Activated CD8-positive, alpha-beta T cell treated with anti-CD3 and anti-CD28 coated beads for 36 hours (primary cell): ENCODE data around the gene INAVA. TPM values are rescaled to one million over a fixed set of nuclear protein-coding genes. Genes with fewer than 3 reads are reported as not detected.

Experiments used
- ATAC-seq: fragments of 200-7000 bp; cut with Tn5 transposase; one replicate; pipeline ENCODE4 v1.10.0; 2021; ENCODE audit warnings: mild to moderate bottlenecking, moderate library complexity
- CTCF ChIA-PET: fragments of 350-600 bp; sonication (Branson Sonifier 250); formaldehyde crosslinking; loops from one replicate; lab custom pipeline; 2021; ENCODE audit warnings: antibody characterized with exemption; lab: Charles Lee
- POLR2A ChIA-PET: fragments of 350-600 bp; sonication (Branson Sonifier 250); formaldehyde crosslinking; loops from one replicate; lab custom pipeline; 2021; ENCODE audit warnings: antibody characterized with exemption; lab: Charles Lee
- DNase-seq: peaks from one replicate; pipeline ENCODE4 v3.0.0-alpha.2; 2020
- H3K27ac Mint-ChIP-seq: one replicate; pipeline ENCODE4 v1.8.0; 2021; ENCODE audit warnings: mild to moderate bottlenecking, mixed read lengths
- H3K27me3 Mint-ChIP-seq: one replicate; pipeline ENCODE4 v1.8.0; 2021; ENCODE audit warnings: mixed read lengths
- H3K36me3 Mint-ChIP-seq: one replicate; pipeline ENCODE4 v1.8.0; 2021; ENCODE audit warnings: low read depth, mixed read lengths
- H3K4me1 Mint-ChIP-seq: one replicate; pipeline ENCODE4 v1.8.0; 2021; ENCODE audit warnings: low read depth, mixed read lengths
- H3K4me3 Mint-ChIP-seq: one replicate; pipeline ENCODE4 v1.8.0; 2021; ENCODE audit warnings: mild to moderate bottlenecking, moderate library complexity, mixed read lengths
- H3K9me3 Mint-ChIP-seq: one replicate; pipeline ENCODE4 v1.8.0; 2021; ENCODE audit warnings: mixed read lengths
- CTCF ChIP-seq: fragments of 200-600 bp; IDR thresholded peaks from one replicate; pipeline ENCODE4 v1.8.0; 2022; ENCODE audit warnings: antibody characterized with exemption, mild to moderate bottlenecking
- intact Hi-C: fragments of 100-400 bp; cut with micrococcal nuclease; formaldehyde crosslinking; loops from one replicate; pipeline ENCODE4 v1.10.0; 2022
- total RNA-seq, 2 experiments: library from RNA; stranded (reverse); gene quantifications; one replicate each; pipeline ENCODE4 v1.2.3, GENCODE V29; 2021

Gene INAVA
- total RNA-seq, 2 experiments from 2014 or later: not detected

- intact Hi-C loops: no loop called here
- peaks cover 48% of the 10 kb centered on the region for H3K4me1 Mint-ChIP-seq
- ChIA-PET POLR2A (interaction anchor here (1.1 kb wide), 1 partner anchor 8 kb away, joined by 4 read pairs; no protein-coding TSS in a partner anchor), CTCF (interaction anchor here (1.0 to 1.3 kb wide), 2 partner anchors 10 to 26 kb away, joined by 3 to 4 read pairs; no protein-coding TSS in a partner anchor)
- peak overlapping the region; percentile 38 for H3K4me3 Mint-ChIP-seq
- no peaks in the 10 kb centered on the region for H3K9me3 Mint-ChIP-seq
- ATAC-seq: no peak
- H3K36me3 Mint-ChIP-seq: no peaks in the 10 kb centered on the region
- no peak overlapping the region for H3K27ac Mint-ChIP-seq
- H3K27me3 Mint-ChIP-seq: peaks cover 35% of the 10 kb centered on the region
- no peak for DNase-seq
- TF ChIP-seq CTCF: no peak
These were observed 2.9 kb upstream of the INAVA start for GRCh38 chr1:200891774-200892157.

- intact Hi-C loops: no loop called here
- POLR2A ChIA-PET: no interaction called here
These were observed 2.2 kb upstream of the INAVA start for GRCh38 chr1:200892546-200892945.

GRCh38 chr1:200892958-200893357 lies 1.7 kb upstream of the INAVA start:
- H3K27me3 Mint-ChIP-seq: peaks cover 35% of the 10 kb centered on the region
- no peak overlapping the region for H3K4me3 Mint-ChIP-seq
- no peak for ATAC-seq
- ChIA-PET POLR2A (no interaction called here), CTCF (interaction anchor here (1.3 kb wide), 1 partner anchor 8 kb away, joined by 3 read pairs; no protein-coding TSS in a partner anchor)
- intact Hi-C loops: no loop called here
- no peaks in the 10 kb centered on the region for H3K36me3 Mint-ChIP-seq
- no peaks in the 10 kb centered on the region for H3K9me3 Mint-ChIP-seq
- no peak for TF ChIP-seq CTCF
- H3K27ac Mint-ChIP-seq: no peak overlapping the region
- peaks cover 39% of the 10 kb centered on the region for H3K4me1 Mint-ChIP-seq
- no peak for DNase-seq

More at GRCh38 chr1:200892546-200892945, 2.2 kb upstream of the INAVA start:
- no peak for DNase-seq
- no peak overlapping the region for H3K27ac Mint-ChIP-seq
- no peak for ATAC-seq
- H3K36me3 Mint-ChIP-seq: no peaks in the 10 kb centered on the region
- CTCF ChIA-PET: interaction anchor here (1.3 kb wide), 1 partner anchor 9 kb away, joined by 3 read pairs; no protein-coding TSS in a partner anchor
- H3K4me3 Mint-ChIP-seq: no peak overlapping the region
- TF ChIP-seq CTCF: no peak
- no peaks in the 10 kb centered on the region for H3K9me3 Mint-ChIP-seq
- H3K27me3 Mint-ChIP-seq: peaks cover 35% of the 10 kb centered on the region
- H3K4me1 Mint-ChIP-seq: peaks cover 43% of the 10 kb centered on the region

GRCh38 chr1:200893411-200893901 lies 1.2 kb upstream of the INAVA start:
- H3K36me3 Mint-ChIP-seq: no peaks in the 10 kb centered on the region
- H3K27ac Mint-ChIP-seq: no peak overlapping the region
- DNase-seq (no peak), ATAC-seq (no peak)
- peaks cover 35% of the 10 kb centered on the region for H3K27me3 Mint-ChIP-seq
- H3K4me3 Mint-ChIP-seq: no peak overlapping the region
- CTCF ChIA-PET: no interaction called here
- intact Hi-C loops: no loop called here
- H3K4me1 Mint-ChIP-seq: peaks cover 34% of the 10 kb centered on the region
- TF ChIP-seq CTCF: no peak
- H3K9me3 Mint-ChIP-seq: no peaks in the 10 kb centered on the region
- POLR2A ChIA-PET: no interaction called here

- intact Hi-C loops: no loop called here
- CTCF ChIA-PET: interaction anchor here (1.1 kb wide), 1 partner anchor 84 kb away, joined by 3 read pairs; no protein-coding TSS in a partner anchor
- DNase-seq: no peak
- H3K9me3 Mint-ChIP-seq: no peaks in the 10 kb centered on the region
- no peaks in the 10 kb centered on the region for H3K36me3 Mint-ChIP-seq
- no peak for ATAC-seq
- H3K4me3 Mint-ChIP-seq: no peak overlapping the region
- no peak for TF ChIP-seq CTCF
- H3K4me1 Mint-ChIP-seq: peaks cover 14% of the 10 kb centered on the region
- no peak overlapping the region for H3K27ac Mint-ChIP-seq
- peaks cover 34% of the 10 kb centered on the region for H3K27me3 Mint-ChIP-seq
- POLR2A ChIA-PET: interaction anchor here (0.7 kb wide), 1 partner anchor 17 kb away, joined by 3 read pairs; no protein-coding TSS in a partner anchor
These were observed 716 bp downstream of the INAVA start for GRCh38 chr1:200895443-200895789.
